Stimulated activated CD4-positive, alpha-beta T cell treated with anti-CD3 and anti-CD28 coated beads, Interleukin-2, amount 100 ng/mL, for 48 hours (primary cell): Measurements from ENCODE around the gene SMG7.
"Not testable (repeated sequence)": the region's sequence is repeated elsewhere in the genome, so short reads cannot be mapped to it uniquely, and the experiment has no call there.

Source experiments
- DNase-seq, 2 donors: peaks; one replicate each; pipeline ENCODE4 v3.0.0-alpha.2; 2020

SMG7 gene

DNA sequence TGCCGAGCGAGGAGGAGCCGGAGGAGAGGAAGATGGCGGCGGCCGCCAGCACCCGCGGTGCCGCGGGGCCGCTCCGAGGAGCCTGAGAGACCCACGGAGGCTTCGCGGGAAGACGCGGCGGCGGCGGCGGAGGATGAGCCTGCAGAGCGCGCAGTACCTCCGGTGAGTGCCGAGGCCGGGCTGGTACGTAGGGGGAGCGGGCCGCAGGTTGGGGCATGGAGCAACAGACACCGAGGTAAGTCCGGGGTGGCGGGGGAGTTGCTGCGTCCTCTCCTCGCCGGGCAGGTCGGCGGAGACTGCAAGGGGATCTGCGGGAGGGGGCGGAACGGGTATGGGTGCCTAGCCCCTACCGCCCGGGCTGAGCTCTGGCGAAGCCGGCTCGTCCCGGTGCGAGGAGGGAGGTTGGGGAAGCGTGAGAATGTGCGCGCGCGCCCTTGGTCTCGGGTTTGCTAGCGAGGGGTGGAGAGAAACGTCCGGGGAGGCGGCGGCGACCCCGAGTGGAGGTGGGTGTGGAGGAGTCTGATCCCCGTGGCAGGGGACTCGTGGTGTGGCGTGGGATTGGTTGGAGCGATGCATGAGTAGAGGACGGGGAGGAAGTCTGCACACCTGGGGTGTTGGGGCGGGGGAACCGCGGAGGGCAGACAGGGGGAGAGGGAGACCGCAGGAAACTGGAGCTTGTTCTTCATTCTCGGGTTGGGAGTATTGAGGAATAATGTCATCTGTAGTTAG is at the start of gene SMG7:
Gene SMG7, plus strand, starts transcription at position 12 of the 729 bp plus-strand sequence. Its CDS starts 122 bp downstream, at position 134.
- peak; percentile 23 to 31 for DNase-seq

DNA sequence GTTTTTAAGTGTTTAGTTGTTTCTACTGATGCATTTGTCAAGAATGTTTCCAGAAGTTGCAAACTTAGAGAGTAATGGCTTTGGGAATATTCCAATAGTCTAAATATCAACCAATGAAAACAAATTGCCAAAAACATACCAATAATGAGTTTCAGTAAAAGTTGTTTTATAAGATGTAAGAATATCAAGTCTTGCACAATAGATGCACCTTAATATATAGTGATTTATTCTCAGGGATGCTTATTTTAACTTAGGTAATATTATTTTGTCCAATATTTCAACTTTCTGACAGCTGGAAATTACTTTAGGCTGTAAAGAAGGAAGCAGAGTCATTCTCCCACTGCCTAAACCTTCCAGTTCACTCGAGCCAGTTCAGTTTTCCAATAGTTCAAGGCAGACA is 48.8 kb upstream of the SMG7 start:
- DNase-seq, result no peak

DNA sequence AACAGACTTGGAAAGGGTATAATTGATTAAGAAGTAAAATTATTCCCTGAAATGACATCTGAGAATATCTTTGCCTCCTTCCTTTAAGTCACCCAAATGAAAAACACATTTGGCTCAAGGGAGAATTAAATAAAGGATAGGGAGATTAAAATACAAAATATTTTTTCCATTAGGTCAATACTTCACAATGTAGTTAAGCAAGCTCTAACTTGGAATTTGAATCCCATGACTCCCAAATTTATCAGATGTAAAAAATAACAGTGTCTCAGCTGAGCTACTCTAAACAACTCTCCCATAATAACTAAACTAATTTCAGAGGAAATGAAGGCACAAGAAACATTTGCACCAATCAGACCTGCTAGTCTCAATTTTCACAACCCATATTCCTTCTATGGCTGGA is 47.6 kb upstream of the SMG7 start:
- DNase-seq, result no peak

GRCh38 chr1:183427591-183427990 is 44.7 kb upstream of the SMG7 start:
- not testable (repeated sequence) for DNase-seq

DNA sequence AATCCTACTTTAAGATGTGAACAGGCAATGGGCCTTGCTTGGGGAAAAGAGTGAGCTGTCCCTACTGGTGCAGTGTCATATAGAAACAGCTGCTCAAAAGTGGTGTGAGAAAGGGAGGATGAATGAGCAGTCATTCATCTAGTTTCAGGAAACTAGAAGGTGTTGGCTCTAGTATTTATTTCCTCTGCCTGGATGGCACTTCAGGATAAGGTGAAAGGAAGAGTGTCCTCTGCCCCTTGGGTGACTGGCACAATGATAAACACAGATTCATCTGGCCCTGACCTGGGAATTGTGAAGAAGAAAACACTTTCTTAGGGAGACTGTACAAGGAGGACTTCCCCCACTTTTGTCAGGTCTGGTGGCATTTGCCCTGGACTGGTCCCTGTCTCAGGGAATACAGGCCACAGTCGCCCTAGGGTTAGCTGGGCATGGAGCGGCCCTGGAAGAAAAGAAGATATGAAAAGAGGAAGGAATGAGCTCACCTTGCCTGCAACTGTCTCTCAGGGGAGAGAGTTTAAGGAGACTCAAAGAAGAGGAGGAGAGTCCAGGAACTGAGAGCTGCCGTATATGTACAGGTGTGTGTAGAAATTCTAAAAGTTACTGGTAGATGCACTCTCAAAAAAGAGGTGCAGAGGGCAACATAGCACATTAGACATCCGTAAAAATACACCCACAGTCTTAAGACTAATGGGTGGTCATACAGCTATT is 40.3 kb upstream of the SMG7 start:
- no peak for DNase-seq

DNA sequence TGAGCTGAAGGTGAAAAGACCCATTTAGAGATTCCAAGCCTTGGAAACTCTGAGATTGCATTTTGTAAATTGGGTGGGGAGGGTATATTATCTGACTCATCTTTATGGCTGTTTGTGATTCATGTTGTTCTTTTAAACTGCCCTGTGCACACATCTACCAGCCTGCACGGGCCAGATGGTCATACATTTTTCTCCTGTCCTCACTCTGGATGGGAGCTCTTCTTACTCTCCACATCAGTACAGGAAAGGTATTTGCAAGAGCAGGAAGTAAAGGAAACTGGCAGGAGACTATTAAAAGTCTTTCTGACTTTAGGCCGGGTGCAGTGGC is 39.8 kb upstream of the SMG7 start:
- DNase-seq, result no peak

DNA sequence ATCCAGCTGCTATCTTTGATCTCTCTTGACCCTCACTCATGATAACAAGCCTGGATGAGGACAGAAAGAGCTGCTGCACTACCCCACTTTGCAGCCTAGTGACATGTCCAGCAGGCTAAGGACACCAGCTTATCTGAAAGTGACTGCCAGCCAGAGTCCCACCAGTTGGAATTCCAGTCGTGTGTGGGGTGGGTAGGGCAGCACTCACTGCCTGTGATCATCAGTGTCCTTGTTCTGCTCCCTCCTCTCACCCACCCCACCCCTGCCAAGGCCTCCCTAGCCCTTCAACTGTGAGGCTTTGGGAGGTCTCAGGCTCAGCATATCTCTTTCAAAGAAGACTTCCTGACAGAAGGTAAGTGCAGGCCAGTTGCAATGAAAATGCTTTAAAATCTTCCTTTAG is 38.6 kb upstream of the SMG7 start:
- DNase-seq, result no peak

DNA sequence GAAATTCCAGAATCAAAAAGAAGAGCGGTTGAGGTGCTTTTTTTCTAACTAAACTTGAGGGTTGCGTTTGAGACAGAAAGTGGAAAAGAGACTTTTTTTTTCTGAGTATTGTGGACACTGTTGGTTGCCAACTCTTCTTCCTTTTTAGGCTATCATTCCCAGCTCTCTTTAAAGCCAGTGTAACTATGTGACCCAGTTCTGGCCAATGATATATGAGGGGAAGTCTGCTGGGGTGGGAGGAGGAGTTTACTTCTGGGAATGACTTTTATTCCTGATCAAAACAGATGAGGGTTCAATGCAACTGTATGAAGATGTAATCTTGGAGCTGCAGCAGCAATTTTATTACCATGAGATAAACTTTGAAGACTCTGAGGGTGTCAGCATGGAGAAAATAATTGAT is 36.8 kb upstream of the SMG7 start:
- DNase-seq, result no peak

DNA sequence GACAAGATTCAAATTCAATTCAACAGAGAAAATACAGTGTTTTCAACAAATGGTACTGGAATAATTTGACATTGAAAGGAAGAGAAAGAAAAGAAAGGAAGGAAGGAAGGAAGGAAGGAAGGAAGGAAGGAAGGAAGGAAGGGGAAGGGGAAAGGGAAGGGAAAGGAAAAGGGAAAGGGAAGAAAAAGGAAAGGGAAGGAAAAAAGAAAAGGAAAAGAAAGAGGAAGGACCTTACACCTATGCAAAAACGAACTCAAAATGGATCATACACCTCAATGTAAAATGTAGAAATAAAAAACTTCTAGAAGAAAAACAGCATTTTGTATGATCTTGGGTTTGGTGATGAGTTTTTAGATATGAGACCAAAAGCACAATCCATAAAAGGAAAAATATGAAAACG is 34.2 kb upstream of the SMG7 start:
- DNase-seq, result no peak

- no peak for DNase-seq
Observed at GRCh38 chr1:183443011-183443410, 29.3 kb upstream of the SMG7 start.

GRCh38 chr1:183443466-183443865 is 28.8 kb upstream of the SMG7 start:
- DNase-seq, result no peak

DNA sequence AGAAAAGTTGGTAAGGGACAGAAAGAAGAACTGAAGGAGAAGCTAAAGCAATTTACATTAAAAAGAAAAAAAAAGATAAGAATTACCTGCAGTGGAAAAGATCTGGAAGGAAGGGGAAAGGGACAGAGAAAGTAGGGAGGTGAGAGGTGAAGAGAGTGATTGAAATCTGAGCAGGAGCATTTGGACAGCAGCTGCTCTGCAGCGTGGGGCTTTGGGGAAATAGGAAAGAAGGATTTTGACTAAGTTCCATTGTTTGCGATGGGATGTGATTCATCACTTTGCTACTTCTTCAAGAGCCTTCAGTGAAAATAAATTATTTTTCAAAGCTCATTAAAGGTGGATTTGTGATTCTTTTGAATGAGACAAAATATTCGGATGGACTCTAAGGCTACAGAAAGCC is 28.1 kb upstream of the SMG7 start:
- no peak for DNase-seq

GRCh38 chr1:183449223-183449770 is 23.0 kb upstream of the SMG7 start:
- no peak for DNase-seq

DNA sequence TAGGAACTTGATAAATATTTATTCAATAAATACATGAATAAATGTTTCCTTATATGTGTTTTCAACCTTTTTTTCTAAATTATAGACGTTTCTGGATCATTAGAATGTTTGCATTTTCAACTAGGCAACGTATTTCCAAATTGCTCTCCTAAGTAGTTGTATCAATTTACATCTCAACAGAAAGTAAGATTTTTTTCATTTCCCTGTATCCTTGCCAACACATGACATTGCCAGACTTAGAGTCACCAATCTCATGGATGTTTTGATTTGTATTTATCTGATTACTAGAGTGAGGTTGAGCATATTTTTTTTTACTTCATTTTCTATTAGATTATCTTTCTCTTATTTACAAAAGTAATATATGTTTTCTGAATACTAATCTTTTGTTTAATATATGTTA is 22.2 kb upstream of the SMG7 start:
- no peak for DNase-seq

- DNase-seq, result no peak
Observed at GRCh38 chr1:183454377-183454776, 17.9 kb upstream of the SMG7 start.

GRCh38 chr1:183456826-183457225 is 15.5 kb upstream of the SMG7 start:
- no peak for DNase-seq

GRCh38 chr1:183457449-183457848 is 14.8 kb upstream of the SMG7 start:
- no peak for DNase-seq

- no peak for DNase-seq
Observed at GRCh38 chr1:183460596-183460995, 11.7 kb upstream of the SMG7 start.

GRCh38 chr1:183461350-183461749 is 10.9 kb upstream of the SMG7 start:
- DNase-seq, result no peak

DNA sequence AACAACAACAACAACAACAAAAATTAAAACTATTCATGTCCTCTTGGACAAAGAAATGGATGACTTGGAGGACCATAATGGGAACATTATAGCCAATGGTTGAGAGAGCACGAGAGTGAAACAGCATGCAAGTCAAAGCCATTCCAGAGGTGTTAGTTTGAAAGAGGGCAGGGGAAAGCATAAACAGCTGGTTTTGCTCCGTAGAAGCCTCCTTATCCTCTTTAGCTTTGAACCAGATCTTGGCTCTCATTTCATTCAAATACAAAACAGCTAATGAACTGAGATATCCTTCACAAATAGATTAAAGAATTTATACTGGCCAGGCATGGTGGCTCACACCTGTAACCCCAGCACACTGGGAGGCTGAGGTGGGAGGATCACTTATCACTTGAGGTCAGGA is 8.7 kb upstream of the SMG7 start:
- no peak for DNase-seq

DNA sequence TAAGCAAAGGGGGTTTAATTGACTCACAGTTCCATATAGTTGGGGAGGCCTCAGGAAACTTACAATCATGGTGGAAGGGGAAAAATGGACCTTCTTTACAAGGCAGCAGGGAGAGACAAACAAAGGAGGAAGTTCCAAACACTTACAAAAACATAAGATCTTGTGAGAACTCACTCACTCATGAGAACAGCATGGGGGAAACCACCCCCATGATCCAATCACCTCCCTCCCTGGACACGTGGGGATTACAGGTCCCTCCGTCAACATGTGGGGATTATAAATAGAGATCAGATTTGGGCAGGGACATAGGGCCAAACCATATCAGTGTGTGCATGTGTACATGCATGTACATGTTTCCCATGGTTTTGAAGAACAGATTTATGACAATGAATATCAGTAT is 5.5 kb upstream of the SMG7 start:
- no peak for DNase-seq

DNA sequence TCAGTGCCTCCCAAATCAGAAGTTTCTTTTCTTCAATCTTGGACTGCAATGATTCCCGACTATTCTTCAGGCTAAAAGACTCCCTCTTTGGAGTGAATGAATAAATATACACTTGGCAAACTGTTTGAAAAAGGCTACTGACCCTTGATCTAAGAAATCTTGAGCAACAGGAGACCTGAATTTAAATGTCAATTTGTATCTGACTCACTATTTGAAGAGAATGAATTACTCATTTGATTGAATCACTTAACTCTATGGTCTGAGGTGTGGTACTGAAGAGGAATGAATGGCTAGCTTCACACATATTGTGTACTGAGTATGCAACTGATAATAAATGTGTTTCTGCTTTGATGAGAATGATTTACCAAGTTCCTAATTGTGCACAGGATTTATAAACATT is 4.6 kb upstream of the SMG7 start:
- DNase-seq, result no peak

GRCh38 chr1:183470147-183470960 is 1.9 kb upstream of the SMG7 start:
- DNase-seq, result peak; percentile 82 to 84
